Ectodermal cell (in vitro differentiated cells): ENCODE results near the gene NR3C1.

ENCODE experiments used
- H3K27ac ChIP-seq: 2 replicates; pipeline ENCODE4 v1.7.0; 2013; ENCODE audit warnings: mild to moderate bottlenecking, low read depth, low read length; ENCODE audit not compliant: insufficient read depth, poor library complexity, severe bottlenecking
- H3K27me3 ChIP-seq: 2 replicates; pipeline ENCODE4 v1.7.0; 2013; ENCODE audit warnings: mild to moderate bottlenecking, low read length; ENCODE audit not compliant: insufficient read depth, control insufficient read depth, poor library complexity, severe bottlenecking
- H3K36me3 ChIP-seq: one replicate; pipeline ENCODE4 v1.7.0; 2013; ENCODE audit warnings: low read length; ENCODE audit not compliant: control insufficient read depth, insufficient read depth
- H3K4me1 ChIP-seq: one replicate; pipeline ENCODE4 v1.7.0; 2013; ENCODE audit warnings: low read length; ENCODE audit not compliant: control insufficient read depth, insufficient read depth
- H3K4me3 ChIP-seq: 2 replicates; pipeline ENCODE4 v1.7.0; 2013; ENCODE audit warnings: low read depth, low read length, control low read depth; ENCODE audit not compliant: insufficient read depth
- H3K9me3 ChIP-seq: 2 replicates; pipeline ENCODE4 v1.7.0; 2013; ENCODE audit warnings: mild to moderate bottlenecking, low read length, moderate library complexity; ENCODE audit not compliant: control insufficient read depth
- WGBS, 2 experiments: methylation state at CpG; one replicate each; pipeline ENCODE4 v1.1.7; 2013; ENCODE audit warnings: missing lambda C conversion rate in 2 of 2; 5-methylcytosine and 5-hydroxymethylcytosine counted together

Gene NR3C1

GRCh38 chr5:143229896-143230675 is 173.4 kb downstream of the NR3C1 start:
- no peaks in the 10 kb centered on the region for H3K9me3 ChIP-seq
- no peak overlapping the region for H3K27ac ChIP-seq
- no peaks in the 10 kb centered on the region for H3K36me3 ChIP-seq
- H3K4me3 ChIP-seq: no peak overlapping the region
- 73 to 74% methylated on average over 10 of the region's 10 CpGs for WGBS, 2 experiments
- H3K27me3 ChIP-seq: no peaks in the 10 kb centered on the region
- peaks cover 12% of the 10 kb centered on the region for H3K4me1 ChIP-seq

DNA sequence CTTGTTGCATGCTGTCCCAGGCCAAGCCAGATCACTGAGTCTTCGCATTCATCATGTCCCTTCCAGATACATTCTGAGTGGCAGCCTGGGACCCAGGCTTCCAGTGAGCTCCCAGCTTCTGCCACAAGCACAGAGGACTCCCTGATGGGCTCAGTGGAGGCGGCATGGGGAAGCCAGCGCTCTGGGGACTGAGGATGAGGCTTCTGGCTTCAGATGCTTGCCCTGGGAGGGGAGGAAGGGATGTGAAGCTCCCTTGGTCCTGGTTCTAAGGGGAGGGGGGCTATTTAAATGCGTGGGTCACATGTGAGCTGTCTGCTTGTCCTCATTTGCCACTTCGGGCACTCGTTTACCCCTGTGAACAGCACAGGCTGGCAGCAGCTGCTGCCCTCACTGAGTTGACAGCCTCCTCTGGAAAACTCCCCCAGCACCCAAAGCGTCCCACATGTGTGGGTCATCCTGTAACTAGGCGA is 174.0 kb downstream of the NR3C1 start:
- Histone ChIP-seq H3K36me3 (no peaks in the 10 kb centered on the region), H3K4me3 (no peak overlapping the region), H3K4me1 (peaks cover 12% of the 10 kb centered on the region), H3K9me3 (no peaks in the 10 kb centered on the region), H3K27ac (no peak overlapping the region), H3K27me3 (no peaks in the 10 kb centered on the region)
- WGBS, 2 experiments: 76 to 81% methylated on average over 8 of the region's 8 CpGs

DNA sequence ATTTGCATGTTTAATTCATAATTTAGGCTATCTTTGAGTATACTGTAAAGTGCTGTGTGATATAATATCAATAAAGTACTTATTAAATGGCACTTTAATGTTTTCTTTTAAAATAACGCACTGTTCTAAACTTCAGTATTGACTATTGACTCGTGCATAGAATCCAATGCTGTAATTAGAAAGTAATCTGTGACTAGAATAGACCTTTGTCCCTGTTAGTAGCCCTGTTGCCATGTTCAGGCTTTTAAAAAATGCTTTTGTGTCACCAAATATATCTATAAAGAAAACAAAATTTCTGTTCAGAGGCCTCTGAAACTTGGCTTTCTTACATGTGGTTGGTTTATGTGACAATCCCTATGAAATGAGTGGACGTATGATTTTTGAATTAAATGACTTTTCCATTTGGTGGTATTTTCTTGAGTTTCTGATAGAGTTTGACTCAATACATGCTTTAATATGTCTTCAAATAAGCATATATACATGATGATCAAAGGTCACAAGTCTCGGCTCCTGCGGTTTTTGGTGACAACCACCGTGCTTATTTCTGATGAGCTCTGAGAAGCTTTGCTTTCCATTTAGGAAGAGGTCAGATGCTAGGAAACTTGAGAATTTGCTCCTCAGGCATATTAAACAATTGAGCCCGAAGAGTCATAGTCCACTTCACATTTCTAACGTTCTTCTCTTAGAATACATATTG is 174.7 kb downstream of the NR3C1 start:
- Histone ChIP-seq H3K27ac (no peak overlapping the region), H3K9me3 (no peaks in the 10 kb centered on the region), H3K4me3 (no peak overlapping the region), H3K27me3 (no peaks in the 10 kb centered on the region), H3K36me3 (no peaks in the 10 kb centered on the region), H3K4me1 (peaks cover 12% of the 10 kb centered on the region)
- 94 to 95% methylated on average over 7 to 8 of the region's 8 CpGs for WGBS, 2 experiments
